Osteoblast (primary cell): ENCODE measurements around the gene RNASE11. TPM values are rescaled to one million over a fixed set of nuclear protein-coding genes. Genes with fewer than 3 reads are reported as not detected.

ENCODE experiments used
- DNase-seq: peaks from one replicate; pipeline ENCODE4 v3.0.0; 2011; ENCODE audit warnings: low spot score, mixed read lengths; ENCODE audit not compliant: insufficient read length; ENCODE audit errors: missing footprints
- H2AFZ ChIP-seq: 2 replicates; pipeline ENCODE4 v1.6.0; 2011; ENCODE audit warnings: mild to moderate bottlenecking, low read length
- H3K27ac ChIP-seq: 2 replicates; pipeline ENCODE4 v1.5.1; 2011; ENCODE audit warnings: mild to moderate bottlenecking, low read depth, low read length, moderate library complexity
- H3K27me3 ChIP-seq: 2 replicates; pipeline ENCODE4 v1.6.0; 2012; ENCODE audit warnings: mild to moderate bottlenecking, control low read depth, inconsistent platforms, low read length, moderate library complexity; ENCODE audit not compliant: insufficient read depth
- H3K36me3 ChIP-seq: 2 replicates; pipeline ENCODE4 v1.5.1; 2011; ENCODE audit warnings: mild to moderate bottlenecking, low read length, control low read depth, moderate library complexity; ENCODE audit not compliant: insufficient read depth
- H3K4me1 ChIP-seq: 2 replicates; pipeline ENCODE4 v1.5.1; 2011; ENCODE audit warnings: mild to moderate bottlenecking, low read length, control low read depth, moderate library complexity; ENCODE audit not compliant: insufficient read depth
- H3K4me2 ChIP-seq: 2 replicates; pipeline ENCODE4 v1.6.0; 2011; ENCODE audit warnings: mild to moderate bottlenecking, low read length; ENCODE audit not compliant: insufficient read depth
- H3K4me3 ChIP-seq: fragments of 200-600 bp; sonication (generic); 3 replicates; pipeline ENCODE4 v1.5.1; 2012; ENCODE audit warnings: mild to moderate bottlenecking, low read length, inconsistent platforms; ENCODE audit not compliant: insufficient read depth
- H3K79me2 ChIP-seq: 2 replicates; pipeline ENCODE4 v1.6.0; 2012; ENCODE audit warnings: mild to moderate bottlenecking, low read length, control low read depth, inconsistent platforms; ENCODE audit not compliant: insufficient read depth
- H3K9me3 ChIP-seq: 2 replicates; pipeline ENCODE4 v1.5.1; 2011; ENCODE audit warnings: low read depth, low read length, control low read depth
- H4K20me1 ChIP-seq: 2 replicates; pipeline ENCODE4 v1.6.0; 2012; ENCODE audit warnings: mild to moderate bottlenecking, low read length, control low read depth; ENCODE audit not compliant: insufficient read depth
- CTCF ChIP-seq: IDR thresholded peaks from 2 replicates; pipeline ENCODE4 v1.5.1; 2011; ENCODE audit warnings: mild to moderate bottlenecking, low read depth, low read length, moderate library complexity; ENCODE audit errors: extremely low read depth
- total RNA-seq: library from RNA; depleted of rRNA; stranded (reverse); fragments of >200 nt; gene quantifications from 2 replicates; pipeline ENCODE4 v1.2.3, GENCODE V29; 2012

RNASE11 gene
- total RNA-seq, 1 donor: not detected

DNA sequence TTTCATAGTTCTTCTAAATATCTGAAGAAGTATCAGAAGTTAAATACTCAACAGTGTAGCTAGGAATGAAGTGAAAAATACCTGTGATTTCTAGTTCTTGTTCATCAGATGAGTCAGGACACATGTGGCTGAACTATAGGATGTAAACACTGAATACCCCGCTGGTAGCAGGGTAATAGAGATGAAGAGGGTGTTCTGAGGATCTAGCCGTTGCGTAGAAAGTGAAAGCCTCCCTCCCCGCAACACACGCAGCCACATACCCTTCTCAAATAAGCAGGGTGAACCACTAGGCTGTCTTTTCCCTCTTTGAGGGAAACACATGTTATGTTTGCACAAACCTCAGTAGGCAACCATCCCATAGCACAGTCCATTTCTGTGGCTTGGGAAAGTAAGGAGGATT lies 19.8 kb upstream of the RNASE11 start:
- H3K4me2 ChIP-seq: peak overlapping the region; percentile 52
- H3K27me3 ChIP-seq: no peaks in the 10 kb centered on the region
- no peaks in the 10 kb centered on the region for H4K20me1 ChIP-seq
- no peak for TF ChIP-seq CTCF
- H3K4me1 ChIP-seq: peaks cover 5% of the 10 kb centered on the region
- DNase-seq: no peak
- peak overlapping the region; percentile 83 for H2AFZ ChIP-seq
- H3K27ac ChIP-seq: no peak overlapping the region
- H3K36me3 ChIP-seq: no peaks in the 10 kb centered on the region
- H3K79me2 ChIP-seq: no peaks in the 10 kb centered on the region
- H3K4me3 ChIP-seq: peak overlapping the region; percentile 16
- H3K9me3 ChIP-seq: no peaks in the 10 kb centered on the region

- no peaks in the 10 kb centered on the region for H4K20me1 ChIP-seq
- H3K36me3 ChIP-seq: no peaks in the 10 kb centered on the region
- TF ChIP-seq CTCF: no peak
- H3K4me2 ChIP-seq: no peak overlapping the region
- H3K4me1 ChIP-seq: peaks cover 5% of the 10 kb centered on the region
- H3K27ac ChIP-seq: no peak overlapping the region
- no peak overlapping the region for H3K4me3 ChIP-seq
- no peak for DNase-seq
- H3K79me2 ChIP-seq: no peaks in the 10 kb centered on the region
- H3K9me3 ChIP-seq: no peaks in the 10 kb centered on the region
- H2AFZ ChIP-seq: no peak overlapping the region
- H3K27me3 ChIP-seq: no peaks in the 10 kb centered on the region
Observed at GRCh38 chr14:20606902-20607242, 19.1 kb upstream of the RNASE11 start.

GRCh38 chr14:20606190-20606901 lies 18.5 kb upstream of the RNASE11 start:
- H3K9me3 ChIP-seq: no peaks in the 10 kb centered on the region

More at GRCh38 chr14:20606190-20606901, 18.5 kb upstream of the RNASE11 start:
- peak; percentile 89 for TF ChIP-seq CTCF
- H3K27me3 ChIP-seq: no peaks in the 10 kb centered on the region
- peaks cover 5% of the 10 kb centered on the region for H3K4me1 ChIP-seq
- no peak overlapping the region for H2AFZ ChIP-seq
- H3K27ac ChIP-seq: no peak overlapping the region
- H3K4me2 ChIP-seq: no peak overlapping the region
- H3K4me3 ChIP-seq: no peak overlapping the region
- no peaks in the 10 kb centered on the region for H3K79me2 ChIP-seq
- peak; percentile 88 for DNase-seq
- no peaks in the 10 kb centered on the region for H4K20me1 ChIP-seq
- H3K36me3 ChIP-seq: no peaks in the 10 kb centered on the region
